Stimulated activated CD4-positive, alpha-beta T cell treated with anti-CD3 and anti-CD28 coated beads, Interleukin-2, amount 100 ng/mL, for 4 hours (primary cell): Measurements from ENCODE around the gene NUS1.
"Not testable (repeated sequence)": the region's sequence is repeated elsewhere in the genome, so short reads cannot be mapped to it uniquely, and the experiment has no call there.

Source experiments
- DNase-seq: peaks from one replicate; pipeline ENCODE4 v3.0.0-alpha.2; 2020; ENCODE audit warnings: low read depth

Gene NUS1

GRCh38 chr6:117674991-117675657, at the start of gene NUS1:
NUS1 (plus strand) TSS chr6:117675469; CDS start chr6:117675671, 202 bp downstream.
- peak; percentile 98 for DNase-seq

GRCh38 chr6:117627533-117627932, 47.7 kb upstream of the NUS1 start:
- no peak for DNase-seq

- no peak for DNase-seq
These were observed 46.1 kb upstream of the NUS1 start for GRCh38 chr6:117629119-117629660.

- DNase-seq, result no peak
These were observed 37.5 kb upstream of the NUS1 start for GRCh38 chr6:117637770-117638169.

GRCh38 chr6:117642976-117643375, 32.3 kb upstream of the NUS1 start:
- DNase-seq, result no peak

GRCh38 chr6:117651984-117652383, 23.3 kb upstream of the NUS1 start:
- not testable (repeated sequence) for DNase-seq

GRCh38 chr6:117653949-117654348, 21.3 kb upstream of the NUS1 start:
- DNase-seq, result no peak

- no peak for DNase-seq
These were observed 19.9 kb upstream of the NUS1 start for GRCh38 chr6:117655380-117655779.

- DNase-seq, result no peak
These were observed 8.4 kb upstream of the NUS1 start for GRCh38 chr6:117666881-117667280.

GRCh38 chr6:117668736-117669135, 6.5 kb upstream of the NUS1 start:
- DNase-seq, result no peak

- DNase-seq, result no peak
These were observed 766 bp upstream of the NUS1 start for GRCh38 chr6:117674503-117674902.

- not testable (repeated sequence) for DNase-seq
These were observed 511 bp downstream of the NUS1 start for GRCh38 chr6:117675658-117676301.

GRCh38 chr6:117676577-117677218, 1.4 kb downstream of the NUS1 start:
- no peak for DNase-seq

GRCh38 chr6:117677553-117678141, 2.4 kb downstream of the NUS1 start:
- no peak for DNase-seq

- no peak for DNase-seq
These were observed 6.0 kb downstream of the NUS1 start for GRCh38 chr6:117681162-117681741.

- no peak for DNase-seq
These were observed 9.5 kb downstream of the NUS1 start for GRCh38 chr6:117684749-117685148.

- DNase-seq, result no peak
These were observed 10.1 kb downstream of the NUS1 start for GRCh38 chr6:117685359-117685758.

GRCh38 chr6:117687021-117687648, 11.9 kb downstream of the NUS1 start:
- no peak for DNase-seq

- DNase-seq, result not testable (repeated sequence)
These were observed 14.3 kb downstream of the NUS1 start for GRCh38 chr6:117689584-117689983.

- no peak for DNase-seq
These were observed 31.2 kb downstream of the NUS1 start for GRCh38 chr6:117706504-117706903.

- not testable (repeated sequence) for DNase-seq
These were observed 31.8 kb downstream of the NUS1 start for GRCh38 chr6:117706936-117707509.
